Kidney tubule cell (primary cell): ENCODE measurements around the gene SNAI3.
A peak's percentile ranks its signal among the peaks of the same experiment; 100 is the strongest.

Source experiments
- DNase-seq: peaks from one replicate; pipeline ENCODE4 v3.0.0-alpha.2; 2018; ENCODE audit warnings: low spot score

The SNAI3 gene

DNA sequence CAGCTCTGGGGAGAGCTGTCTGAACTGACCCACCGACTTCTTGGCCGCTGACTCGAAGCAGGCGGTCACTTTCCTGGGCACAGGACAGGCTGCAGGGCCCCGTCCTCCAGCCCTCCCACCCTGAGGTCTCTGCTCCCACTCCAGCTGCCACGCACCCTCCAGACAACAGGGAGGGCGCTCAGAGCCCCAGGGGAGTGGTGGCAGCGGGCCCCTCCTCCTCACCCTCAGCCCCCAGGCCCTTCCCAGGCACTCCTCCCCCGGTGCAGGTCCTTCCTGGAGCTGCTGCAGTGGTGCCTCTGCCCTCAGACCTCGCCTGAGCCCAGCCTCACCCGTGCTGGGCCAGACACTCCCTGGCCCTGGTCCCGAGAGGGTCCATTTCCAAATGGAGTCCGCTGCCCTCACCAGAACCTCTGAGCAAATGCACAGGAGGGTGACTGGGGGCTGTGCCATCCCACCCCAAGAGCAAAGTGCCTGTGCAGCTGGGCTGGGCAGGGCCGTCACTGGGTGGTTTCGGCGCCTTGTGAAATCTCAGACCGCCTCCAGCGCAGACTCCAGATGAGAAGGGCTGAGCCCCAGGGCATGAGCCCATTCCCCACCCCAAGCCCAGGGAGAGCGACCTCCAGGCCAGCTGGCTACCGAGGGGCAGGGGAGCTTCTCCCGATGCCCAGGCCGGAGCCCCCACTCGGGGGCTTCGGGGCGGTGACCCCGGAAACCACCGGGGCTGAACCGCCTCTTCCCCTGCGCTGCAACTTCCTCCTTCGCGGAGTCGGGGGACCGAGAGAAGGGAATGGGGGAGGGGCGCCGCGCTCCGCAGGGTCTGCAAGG is 36.2 kb downstream of the SNAI3 start:
- DNase-seq = peak; percentile 53

GRCh38 chr16:88649195-88649923 is 36.9 kb downstream of the SNAI3 start:
- no peak for DNase-seq

GRCh38 chr16:88647178-88648070 is 38.9 kb downstream of the SNAI3 start:
- DNase-seq = no peak

GRCh38 chr16:88646345-88647034 is 39.8 kb downstream of the SNAI3 start:
- no peak for DNase-seq

- DNase-seq = no peak
These were observed 40.4 kb downstream of the SNAI3 start for GRCh38 chr16:88645941-88646340.

GRCh38 chr16:88645455-88645854 is 40.9 kb downstream of the SNAI3 start:
- no peak for DNase-seq

GRCh38 chr16:88643644-88643932 is 42.7 kb downstream of the SNAI3 start:
- DNase-seq = no peak

GRCh38 chr16:88642881-88643643 is 43.2 kb downstream of the SNAI3 start:
- DNase-seq = no peak

- DNase-seq = no peak
These were observed 45.6 kb downstream of the SNAI3 start for GRCh38 chr16:88640498-88641247.

GRCh38 chr16:88640039-88640495 is 46.2 kb downstream of the SNAI3 start:
- no peak for DNase-seq

GRCh38 chr16:88639231-88640038 is 46.9 kb downstream of the SNAI3 start:
- peak; percentile 43 for DNase-seq

GRCh38 chr16:88638323-88639230 is 47.7 kb downstream of the SNAI3 start, which contains the start of gene IL17C:
Gene IL17C (plus strand): TSS chr16:88638572. CDS start chr16:88638642, 70 bp downstream.
- peak; percentile 45 for DNase-seq

DNA sequence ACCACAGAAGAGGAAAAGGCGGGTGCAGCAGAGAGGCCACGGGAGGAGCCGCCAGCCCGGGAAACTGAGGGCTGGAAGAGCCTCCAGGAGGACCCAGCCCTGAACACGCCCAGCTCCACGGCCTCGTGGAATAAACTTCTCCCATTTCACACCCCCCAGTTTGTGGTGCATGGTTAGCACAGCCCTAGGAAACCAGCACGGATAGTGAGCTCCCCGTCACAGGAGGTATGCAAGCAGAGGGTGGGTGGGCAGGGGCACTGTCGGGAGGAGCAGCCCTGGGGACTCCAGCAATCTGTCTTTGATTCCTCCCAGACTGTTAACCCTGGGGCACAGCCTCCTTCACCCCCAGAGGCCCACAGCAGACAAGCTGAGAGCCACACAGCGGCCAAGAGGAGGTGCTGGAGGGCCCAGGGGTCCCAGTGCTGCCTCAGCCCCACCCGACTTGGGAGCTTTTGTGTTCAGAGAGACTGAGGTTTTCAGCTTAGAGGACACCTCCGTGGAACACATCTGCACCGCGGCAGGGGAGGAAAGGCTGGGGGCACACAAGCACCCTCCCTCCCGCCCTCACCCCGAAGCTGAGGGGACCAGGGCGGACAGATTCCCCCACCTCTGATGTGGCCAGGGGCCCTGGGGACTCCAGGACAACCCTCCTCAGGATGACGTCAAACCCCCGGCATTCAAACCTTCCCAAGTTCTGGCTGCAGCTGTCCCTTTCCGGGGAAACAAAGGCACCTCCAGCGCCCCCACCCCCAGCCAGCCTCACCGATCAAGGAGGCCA is 49.6 kb downstream of the SNAI3 start:
- DNase-seq = no peak

DNA sequence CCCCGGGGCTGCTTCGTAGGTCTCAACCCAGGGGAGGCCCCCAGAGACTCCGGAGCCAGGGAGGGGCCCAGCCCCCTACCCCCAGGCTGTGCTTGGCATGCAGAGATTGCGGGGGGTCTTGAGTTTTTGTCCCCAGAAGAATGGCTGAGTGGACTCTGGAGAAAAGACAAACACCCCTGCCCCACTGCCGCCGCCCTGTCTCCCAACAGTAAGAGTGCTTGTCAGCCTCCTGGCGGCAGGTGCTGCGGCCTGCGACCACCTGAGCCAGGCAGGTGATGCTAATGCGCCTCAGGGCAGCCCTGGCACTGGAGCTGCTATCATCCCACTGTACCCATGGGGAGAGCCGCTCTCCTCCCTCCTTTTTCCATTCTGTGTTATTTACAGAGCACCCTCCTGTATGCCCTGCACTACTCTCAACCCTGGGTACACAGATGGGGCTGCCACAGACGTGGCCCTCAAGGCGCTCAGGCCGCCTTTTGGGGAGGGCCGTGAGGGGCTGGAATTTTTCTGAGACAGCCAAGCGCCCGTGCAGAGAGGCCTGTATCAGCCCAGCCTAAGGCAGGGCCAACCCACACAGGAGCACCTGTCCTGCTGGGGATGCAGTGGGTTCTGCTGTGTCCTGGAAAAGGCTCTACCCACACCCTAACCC is 50.5 kb downstream of the SNAI3 start:
- DNase-seq = no peak

- DNase-seq = no peak
These were observed 51.2 kb downstream of the SNAI3 start for GRCh38 chr16:88634994-88635670.
